NCI-H2196 (cell line): ENCODE data around the gene ARRB1.
A peak's percentile ranks its signal among the peaks of the same experiment; 100 is the strongest.

Experiments used
- DNase-seq: peaks from one replicate; lab custom pipeline; 2025; ENCODE audit not compliant: unreplicated experiment; lab: John Stamatoyannopoulos, UW

Gene ARRB1

GRCh38 chr11:75238595-75239440, 112.6 kb downstream of the ARRB1 start:
- DNase-seq, result no peak

- DNase-seq, result no peak
Measured at GRCh38 chr11:75237050-75237449, 114.4 kb downstream of the ARRB1 start.

- no peak for DNase-seq
Measured at GRCh38 chr11:75236062-75236461, 115.4 kb downstream of the ARRB1 start.

- no peak for DNase-seq
Measured at GRCh38 chr11:75233754-75234172, 117.7 kb downstream of the ARRB1 start.

- DNase-seq, result no peak
Measured at GRCh38 chr11:75230621-75231020, 120.8 kb downstream of the ARRB1 start.

- DNase-seq, result no peak
Measured at GRCh38 chr11:75229466-75229865, 122.0 kb downstream of the ARRB1 start.

- DNase-seq, result no peak
Measured at GRCh38 chr11:75225794-75226193, 125.7 kb downstream of the ARRB1 start.

- DNase-seq, result peak; percentile 11
Measured at GRCh38 chr11:75223954-75224643, 127.4 kb downstream of the ARRB1 start.

GRCh38 chr11:75219869-75220268, 131.6 kb downstream of the ARRB1 start:
- no peak for DNase-seq

- DNase-seq, result no peak
Measured at GRCh38 chr11:75214843-75215242, 136.6 kb downstream of the ARRB1 start.

- DNase-seq, result peak; percentile 54
Measured at GRCh38 chr11:75214411-75214821, 137.0 kb downstream of the ARRB1 start.
